Hematopoietic multipotent progenitor cell treated with erythropoietin and hydrocortisone succinate and interleukin-3 and kit ligand, for 8 days (in vitro differentiated cells): ENCODE results near the gene ANTKMT.

Experiments used
- DNase-seq: peaks from one replicate; pipeline ENCODE4 v3.0.0-alpha.2; 2015

ANTKMT gene

DNA sequence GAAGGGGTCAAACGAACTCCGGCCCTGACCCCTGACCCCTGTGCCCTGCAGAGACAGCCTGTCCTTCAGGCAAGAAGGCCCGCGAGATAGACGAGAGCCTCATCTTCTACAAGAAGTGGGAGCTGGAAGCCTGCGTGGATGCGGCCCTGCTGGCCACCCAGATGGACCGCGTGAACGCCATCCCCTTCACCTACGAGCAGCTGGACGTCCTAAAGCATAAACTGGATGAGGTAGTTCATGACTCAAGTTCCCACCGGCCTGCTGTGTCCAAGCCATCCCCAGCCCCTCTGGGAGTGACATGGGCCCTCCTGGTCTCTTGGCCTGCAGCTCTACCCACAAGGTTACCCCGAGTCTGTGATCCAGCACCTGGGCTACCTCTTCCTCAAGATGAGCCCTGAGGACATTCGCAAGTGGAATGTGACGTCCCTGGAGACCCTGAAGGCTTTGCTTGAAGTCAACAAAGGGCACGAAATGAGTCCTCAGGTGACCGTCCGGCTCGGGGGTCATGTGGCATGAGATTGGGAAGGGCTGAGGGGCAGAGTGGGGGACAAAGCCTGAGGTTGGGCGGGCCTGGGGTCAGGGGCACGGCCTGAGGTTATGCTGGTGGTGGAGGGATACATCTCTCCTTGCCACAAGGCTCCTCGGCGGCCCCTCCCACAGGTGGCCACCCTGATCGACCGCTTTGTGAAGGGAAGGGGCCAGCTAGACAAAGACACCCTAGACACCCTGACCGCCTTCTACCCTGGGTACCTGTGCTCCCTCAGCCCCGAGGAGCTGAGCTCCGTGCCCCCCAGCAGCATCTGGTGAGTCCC lies 45.3 kb downstream of the ANTKMT start:
- DNase-seq: no peak

DNA sequence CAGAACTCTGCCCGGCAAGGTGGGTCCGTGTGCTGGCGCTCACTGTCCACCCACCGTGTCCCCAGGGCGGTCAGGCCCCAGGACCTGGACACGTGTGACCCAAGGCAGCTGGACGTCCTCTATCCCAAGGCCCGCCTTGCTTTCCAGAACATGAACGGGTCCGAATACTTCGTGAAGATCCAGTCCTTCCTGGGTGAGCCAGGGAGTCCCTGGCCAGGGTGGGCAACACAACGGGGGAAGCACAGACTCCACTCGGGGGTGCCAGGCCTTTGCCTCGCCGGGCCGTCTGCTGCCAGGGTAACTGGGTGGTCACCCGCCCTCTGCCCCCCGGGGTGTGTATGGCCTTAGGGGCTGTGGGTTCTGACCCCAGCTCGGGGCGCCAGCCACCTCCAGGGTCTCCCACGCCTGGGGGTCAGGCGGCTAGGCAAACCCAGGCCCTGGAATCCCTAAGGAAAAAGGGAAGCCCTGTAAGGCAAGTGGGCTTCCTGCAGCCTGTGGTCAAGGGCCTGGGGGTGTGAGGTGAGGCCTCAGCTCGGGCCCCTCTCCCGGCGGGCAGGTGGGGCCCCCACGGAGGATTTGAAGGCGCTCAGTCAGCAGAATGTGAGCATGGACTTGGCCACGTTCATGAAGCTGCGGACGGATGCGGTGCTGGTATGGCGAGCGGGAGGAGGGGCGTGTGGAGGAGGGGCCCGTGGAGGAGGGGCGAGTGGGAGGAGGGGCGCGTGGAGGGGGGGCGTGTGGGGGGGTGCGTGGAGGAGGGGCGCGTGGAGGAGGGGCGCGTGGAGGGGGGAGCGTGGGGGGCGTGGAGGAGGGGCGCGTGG lies 46.1 kb downstream of the ANTKMT start:
- DNase-seq: no peak

DNA sequence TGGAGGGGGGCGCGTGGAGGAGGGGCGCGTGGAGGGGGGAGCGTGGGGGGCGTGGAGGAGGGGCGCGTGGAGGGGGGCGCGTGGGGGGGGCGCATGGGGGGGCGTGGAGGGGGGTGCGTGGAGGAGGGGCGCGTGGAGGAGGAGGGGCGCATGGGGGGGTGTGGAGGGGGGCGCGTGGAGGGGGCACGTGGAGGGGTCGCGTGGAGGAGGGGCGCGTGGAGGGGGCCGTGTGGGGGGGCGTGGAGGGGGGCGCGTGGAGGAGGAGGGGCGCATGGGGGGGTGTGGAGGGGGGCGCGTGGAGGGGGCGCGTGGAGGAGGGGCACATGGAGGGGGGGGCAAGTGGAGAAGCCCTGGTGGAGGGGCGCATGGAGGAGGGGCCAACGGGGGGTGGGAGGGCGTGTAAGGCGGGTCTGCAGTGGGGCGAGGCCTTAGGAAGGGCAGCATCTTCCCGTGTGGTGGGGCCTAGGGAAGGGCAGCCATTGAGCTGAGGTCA lies 46.8 kb downstream of the ANTKMT start:
- DNase-seq: no peak

DNA sequence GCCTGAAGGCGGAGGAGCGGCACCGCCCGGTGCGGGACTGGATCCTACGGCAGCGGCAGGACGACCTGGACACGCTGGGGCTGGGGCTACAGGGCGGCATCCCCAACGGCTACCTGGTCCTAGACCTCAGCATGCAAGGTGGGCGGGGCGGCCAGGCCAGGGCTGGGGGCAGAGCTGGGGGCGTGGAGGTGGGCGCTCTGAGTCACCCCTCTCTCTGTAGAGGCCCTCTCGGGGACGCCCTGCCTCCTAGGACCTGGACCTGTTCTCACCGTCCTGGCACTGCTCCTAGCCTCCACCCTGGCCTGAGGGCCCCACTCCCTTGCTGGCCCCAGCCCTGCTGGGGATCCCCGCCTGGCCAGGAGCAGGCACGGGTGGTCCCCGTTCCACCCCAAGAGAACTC lies 47.5 kb downstream of the ANTKMT start:
- DNase-seq: no peak

DNA sequence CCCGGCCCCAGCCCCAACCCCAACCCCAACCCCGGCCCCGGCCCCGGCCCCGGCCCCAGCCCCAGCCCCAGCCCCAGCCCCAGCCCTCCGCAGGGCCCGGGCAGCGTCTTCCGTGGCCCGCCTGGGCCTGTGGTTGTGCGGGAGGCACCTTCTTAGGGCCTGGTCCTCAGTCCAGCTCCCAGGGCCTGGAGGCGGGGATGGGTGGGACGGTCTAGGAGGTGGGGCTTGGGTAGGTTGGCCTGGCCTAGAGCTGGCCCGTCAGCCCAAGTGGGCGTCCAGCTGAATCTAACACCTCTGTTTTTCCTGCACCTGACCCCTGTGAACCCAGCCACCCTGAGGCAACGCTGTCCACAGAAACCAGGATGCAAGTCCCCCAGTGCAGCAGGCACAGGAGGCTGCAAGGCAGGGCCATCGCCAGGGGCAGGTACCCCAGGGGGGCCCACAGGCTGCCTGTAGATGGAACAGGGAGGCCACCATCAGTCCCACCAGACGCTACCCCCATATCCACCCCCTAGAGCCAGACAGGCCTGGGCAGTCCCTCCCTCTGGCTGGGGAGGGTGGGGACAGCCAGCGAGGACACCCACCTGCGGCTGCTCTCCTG lies 48.3 kb downstream of the ANTKMT start:
- no peak for DNase-seq

DNA sequence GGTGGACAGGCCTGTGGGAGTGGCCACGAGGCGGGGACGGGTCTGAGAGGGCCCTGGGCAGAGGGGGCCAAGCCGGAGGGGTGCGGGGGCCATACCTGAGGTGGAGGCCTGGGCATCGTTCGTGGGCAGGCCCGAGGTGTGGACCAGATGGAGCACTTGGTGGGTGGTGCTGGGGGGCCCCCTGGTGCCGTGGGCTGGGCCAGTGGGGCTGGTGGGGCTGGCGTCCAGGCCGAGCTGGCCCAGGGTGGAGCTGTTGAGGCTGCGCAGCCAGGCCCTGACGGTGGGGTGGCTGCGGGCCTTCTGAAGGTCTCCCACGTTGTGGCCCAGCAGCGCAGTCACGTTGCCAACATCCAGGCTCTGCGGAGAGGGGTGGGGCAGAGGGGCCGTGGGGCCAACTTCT lies 49.0 kb downstream of the ANTKMT start:
- DNase-seq: no peak

DNA sequence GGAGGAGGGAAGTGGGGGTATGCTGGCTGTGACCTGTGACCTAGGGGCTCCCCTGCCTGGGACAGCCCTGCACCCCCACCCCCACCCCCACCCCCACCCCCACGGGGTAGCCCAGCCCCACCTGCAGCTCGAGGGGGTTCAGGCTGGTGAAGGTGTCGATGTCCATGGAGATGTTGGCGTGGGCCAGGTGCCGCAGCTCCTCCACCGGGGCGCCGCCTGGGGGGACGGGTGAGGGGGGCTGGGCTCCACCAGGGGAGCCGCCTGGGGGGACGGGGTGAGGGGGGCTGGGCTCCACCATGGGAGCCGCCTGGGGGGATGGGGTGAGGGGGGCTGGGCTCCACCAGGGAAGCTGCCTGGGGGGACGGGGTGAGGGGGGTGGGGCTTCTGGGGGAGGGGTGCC lies 49.5 kb downstream of the ANTKMT start:
- DNase-seq: no peak
